HG03095 (cell line): ENCODE results near the gene HPCAL4.

Source experiments
- ATAC-seq: cut with Tn5 transposase; IDR thresholded peaks from one replicate; pipeline ENCODE4 v1.9.1; 2021; ENCODE audit warnings: moderate library complexity; ENCODE audit not compliant: unreplicated experiment

HPCAL4 gene

DNA sequence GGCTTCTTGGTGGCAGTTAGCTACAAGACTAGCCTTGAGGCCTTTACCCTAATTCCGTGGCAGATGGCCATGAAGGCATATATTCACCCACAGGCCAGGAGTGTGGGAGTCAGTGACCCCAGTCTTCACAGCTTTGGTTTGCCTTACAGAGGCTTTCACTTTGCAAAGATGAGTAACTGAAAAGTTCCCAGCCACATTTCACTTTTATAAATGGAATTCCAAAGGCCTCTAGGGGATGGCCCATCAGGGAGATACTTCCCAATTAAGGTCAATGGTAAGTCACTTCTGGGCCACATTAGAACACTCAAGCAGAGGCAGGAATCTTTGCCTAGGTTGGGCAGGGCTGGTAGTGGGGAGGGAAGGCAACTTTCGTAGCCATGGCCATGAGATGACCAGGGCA lies 38.7 kb downstream of the HPCAL4 start:
- ATAC-seq: no peak

DNA sequence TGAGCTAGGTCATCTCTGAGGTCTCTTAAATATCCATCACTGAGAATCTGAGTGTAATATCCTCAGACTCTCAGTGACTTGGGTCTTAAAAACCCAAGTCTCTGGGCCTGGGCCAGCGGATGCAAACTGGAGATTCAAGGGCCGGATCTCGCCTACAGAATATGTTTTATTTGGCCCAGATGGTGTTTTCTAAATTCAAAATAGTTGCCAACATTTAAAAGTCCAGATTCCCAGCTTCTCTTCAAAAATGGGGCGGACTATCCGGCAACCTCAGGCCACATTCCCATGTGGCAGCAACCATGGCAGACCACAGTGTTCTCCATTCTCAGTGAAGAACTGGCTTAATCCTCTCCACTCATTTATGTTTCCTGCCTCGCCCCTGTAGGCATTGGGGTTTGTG lies 39.1 kb downstream of the HPCAL4 start:
- no peak for ATAC-seq

DNA sequence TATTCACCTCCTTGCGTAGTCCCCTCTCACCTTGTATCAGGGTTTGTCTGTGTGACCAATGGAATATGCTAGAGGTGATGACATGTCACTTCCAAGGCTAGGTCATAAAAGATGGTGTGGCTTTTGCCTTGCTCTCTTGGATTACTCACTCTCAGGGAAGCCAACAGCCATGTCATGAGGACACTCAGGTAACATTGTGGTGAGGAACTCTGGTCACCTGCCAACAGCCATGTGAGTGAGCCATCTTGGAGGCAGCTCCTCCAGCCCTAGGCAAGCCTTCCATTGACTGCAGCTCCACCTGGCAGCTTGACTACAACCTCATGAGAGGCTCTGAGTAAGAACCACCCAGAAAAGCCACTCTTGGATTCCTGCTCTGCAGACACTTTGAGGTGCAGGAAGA lies 40.8 kb downstream of the HPCAL4 start:
- ATAC-seq: no peak

DNA sequence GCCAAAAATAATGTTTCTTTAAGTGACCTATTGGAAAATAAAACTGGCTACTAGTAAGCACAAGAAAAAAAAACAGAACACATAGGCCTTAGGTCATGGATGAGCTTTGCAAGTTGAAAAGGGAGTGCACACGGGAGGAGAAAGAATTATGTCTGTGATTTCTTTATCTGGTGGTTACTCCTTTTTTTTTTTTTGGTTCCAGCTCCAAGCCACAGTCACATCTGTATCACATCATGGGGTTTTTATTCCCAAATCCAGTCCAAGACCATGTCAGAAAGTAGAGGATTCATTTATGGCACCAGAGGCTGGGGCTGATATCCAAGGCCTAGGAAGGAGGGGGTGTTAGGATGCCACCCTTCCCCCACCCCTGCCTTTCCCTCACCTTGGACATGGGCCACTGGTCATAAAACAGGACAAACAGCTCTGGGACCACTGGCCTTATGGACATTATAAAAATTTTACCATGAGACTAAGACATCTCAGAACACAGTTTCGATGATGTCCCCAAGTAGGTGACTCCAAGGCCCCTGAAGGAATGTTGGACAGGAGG lies 41.5 kb downstream of the HPCAL4 start:
- no peak for ATAC-seq

DNA sequence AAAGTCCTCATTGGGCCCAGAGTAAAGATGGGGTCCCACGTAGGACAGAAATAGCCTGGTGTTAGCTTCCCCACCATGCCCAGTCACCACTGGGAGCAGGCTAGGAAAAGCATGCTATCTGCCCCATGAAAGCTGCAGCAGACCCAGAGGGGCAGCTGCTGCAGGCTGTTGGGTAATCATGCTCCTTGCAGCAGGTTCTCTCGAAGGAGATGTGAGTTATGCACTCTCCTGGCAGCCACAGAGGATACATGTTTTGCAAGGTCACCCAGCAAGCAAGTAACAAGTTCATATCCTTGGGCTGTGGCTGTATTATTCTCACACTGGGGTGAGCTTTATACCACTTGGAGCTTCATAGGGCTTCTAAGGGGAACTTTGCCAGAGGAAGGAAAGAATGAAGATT lies 42.7 kb downstream of the HPCAL4 start:
- no peak for ATAC-seq

DNA sequence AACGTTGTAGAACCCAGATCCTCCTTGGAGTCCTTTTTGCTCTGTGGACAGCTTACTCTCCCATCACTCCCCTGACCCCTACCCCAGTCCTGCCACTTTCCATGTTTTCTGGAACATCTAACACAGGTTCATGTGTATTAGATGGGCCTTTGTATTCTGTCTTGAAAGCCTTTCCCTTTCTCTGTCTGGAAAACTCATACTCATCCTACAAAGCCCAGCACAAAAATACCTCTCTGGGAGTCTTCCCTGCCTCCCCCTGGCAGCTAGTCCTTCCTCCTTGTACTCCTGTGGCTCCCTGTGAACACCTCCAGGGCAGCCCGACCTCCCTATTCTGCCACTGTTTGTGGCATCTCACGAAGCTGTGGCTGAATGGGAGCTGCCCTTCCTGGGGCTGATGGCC lies 44.0 kb downstream of the HPCAL4 start:
- ATAC-seq: no peak

DNA sequence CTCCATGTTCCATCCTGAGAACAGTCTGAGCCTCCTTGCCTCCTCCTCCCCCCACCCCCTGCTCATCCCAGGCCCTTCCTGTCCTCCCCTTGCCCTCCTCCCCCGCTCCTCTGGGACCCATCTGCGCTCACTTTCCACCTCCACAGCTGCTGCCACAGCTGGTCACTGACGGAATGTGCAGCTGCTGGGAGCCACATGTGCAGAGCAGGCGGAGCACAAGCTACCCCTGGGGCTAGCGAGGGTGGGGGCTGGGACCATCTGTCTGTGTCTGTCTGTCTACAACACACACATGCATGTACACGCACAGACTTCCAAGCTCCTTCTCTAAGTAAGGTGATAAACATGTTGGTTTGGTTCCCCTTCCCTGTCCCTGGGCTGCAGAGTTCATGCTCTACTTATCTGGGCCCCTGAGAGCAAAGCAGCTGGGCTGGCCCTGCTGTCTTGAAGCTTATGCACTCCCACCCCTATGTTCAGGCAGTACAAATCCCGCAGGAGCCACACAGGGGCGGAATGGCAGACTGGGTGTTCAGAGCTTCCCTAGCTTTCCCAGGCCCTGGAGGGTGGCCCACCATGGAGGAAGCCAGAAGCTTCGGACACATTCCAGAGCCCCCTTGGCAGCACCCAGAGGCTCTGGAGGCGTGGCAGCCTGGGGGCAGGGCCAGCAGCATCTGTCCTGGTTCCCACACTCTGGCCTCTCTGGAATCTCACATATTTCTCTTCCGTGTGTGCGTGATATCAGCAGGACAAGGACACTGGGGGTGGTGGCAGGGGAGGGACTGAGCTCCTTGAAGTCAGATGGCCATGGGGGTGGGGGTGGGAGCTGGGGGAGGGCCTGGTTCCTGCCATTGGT lies 44.8 kb downstream of the HPCAL4 start:
- ATAC-seq: no peak

DNA sequence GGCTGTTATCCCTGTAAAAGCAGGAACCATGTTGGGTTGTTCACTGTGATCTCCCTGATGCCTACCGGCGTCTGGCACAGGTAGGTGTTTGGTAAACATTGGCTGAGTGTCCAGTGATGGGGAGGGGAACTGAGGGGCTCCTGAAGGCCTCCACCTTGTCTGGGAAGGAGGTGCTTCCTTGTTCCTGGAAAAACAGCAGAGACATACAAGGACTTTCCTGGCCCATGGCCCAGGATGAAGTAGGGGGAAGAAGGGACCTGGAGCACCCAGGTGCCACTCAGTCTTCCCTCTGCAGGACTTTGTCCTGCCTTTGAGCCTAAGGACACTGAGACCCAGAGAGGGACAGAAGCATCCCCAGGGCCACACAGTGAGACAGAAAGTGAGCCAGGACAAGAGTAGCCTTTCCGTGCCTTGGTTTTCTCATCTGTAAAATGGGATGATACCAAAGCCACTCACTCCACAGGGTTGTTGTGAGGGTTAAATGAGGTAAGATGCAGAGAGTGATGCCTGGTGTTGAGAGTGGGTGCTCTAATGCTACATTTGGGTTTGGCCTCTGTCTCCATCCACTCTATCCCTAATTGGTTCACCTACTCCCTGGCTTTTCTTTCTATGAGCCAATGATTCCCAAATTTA lies 45.7 kb downstream of the HPCAL4 start:
- no peak for ATAC-seq

DNA sequence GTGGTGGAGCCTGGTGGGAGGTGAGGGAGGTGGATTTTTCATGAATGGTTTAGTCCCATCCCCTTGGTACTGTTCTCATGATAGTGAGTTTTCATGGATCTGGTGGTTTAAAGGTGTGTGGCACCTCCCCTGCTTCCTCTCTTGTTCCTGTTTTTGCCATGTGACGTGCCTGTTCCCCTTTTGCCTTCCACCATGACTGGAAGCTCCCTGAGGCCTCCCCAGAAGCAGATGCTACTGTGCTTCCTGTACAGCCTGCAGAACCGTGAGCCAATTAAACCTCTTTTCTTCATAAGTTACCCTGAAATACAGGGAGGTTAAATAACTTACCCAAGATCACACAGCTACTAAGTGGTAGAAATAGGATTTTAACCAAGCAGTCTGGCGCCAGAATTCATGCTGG lies 47.5 kb downstream of the HPCAL4 start:
- ATAC-seq: no peak

DNA sequence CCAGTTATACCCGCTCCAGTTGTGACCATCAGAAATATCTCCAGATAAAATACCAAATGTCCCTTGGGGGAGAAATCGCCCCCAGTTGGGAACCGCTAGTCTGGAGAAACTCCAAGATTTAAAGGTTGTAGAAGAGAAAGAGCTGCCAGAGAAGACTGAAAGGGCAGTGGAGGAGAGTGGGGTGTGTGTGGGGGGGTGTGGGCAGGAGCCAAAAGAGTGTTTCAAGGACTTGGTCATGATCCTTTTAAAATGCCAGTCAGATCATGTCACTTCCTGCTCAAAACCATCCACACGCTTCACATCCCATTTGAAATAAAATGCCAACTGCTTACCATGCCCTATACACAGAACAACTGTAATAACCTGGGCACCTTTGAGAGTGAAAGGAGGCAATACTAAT lies 48.4 kb downstream of the HPCAL4 start:
- ATAC-seq: no peak

DNA sequence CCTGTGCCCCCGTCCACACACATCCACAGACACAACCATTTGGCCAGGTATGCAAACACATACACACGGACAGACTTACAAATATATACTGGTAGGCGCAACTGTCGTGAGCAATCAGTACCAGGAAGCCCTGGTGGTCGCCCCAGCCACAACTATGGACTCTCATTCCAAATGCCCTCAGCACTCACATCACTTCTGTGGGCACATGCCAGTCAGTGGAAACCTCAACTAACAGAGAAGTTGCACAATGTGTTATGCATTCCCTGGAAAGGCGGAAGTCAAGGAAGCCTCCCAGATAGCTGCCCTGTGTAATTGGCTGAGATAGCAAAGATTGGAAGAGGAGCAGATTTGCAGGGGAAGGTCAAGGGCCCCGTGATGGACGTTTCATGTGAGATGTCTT lies 50.4 kb downstream of the HPCAL4 start:
- no peak for ATAC-seq

DNA sequence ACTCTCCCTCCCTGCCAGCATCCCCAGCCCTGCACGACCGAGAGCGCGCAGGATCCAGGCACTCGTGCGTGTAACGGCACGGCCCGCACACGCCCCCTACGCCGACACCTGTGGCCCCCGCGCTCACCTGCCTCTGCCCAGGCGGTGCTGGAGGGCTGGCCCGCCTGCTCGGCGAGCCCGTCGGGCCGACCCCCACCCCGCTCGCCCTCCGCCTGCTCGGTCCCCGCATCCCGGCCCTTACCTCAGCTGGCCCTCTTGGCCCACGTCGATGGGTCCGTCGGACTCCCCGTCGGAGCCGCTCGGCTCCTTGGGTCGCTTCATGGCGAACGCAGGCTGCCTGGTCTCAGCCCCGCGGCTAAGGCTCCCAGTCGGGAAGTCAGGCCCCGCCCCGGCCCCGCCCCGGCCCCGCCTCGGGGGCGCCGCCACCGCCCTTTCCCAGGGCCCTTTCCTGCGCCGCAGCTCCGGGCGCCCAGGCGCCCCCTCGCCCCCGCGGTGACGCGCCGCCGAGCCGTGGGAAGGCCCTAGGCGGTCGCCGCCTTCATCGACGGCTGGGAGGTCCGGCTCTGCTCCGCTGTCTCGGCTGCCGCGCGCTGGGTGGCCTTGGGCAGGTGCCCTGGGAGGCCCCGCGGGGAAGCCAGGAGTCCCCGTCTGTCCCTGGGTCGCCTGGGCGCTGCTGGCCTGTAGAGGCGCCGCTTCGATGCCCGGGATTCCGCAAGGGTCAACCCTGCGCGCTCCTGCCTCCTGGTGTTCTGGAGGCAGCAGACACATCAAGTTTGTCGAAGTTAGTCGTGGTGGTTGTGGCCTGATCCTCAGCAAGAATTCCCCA lies 51.7 kb downstream of the HPCAL4 start, which contains the start of gene HEYL:
Gene HEYL, minus strand, starts transcription at position 339 of the 826 bp plus-strand sequence. Its CDS starts 18 bp downstream, at position 321.
- ATAC-seq: no peak

DNA sequence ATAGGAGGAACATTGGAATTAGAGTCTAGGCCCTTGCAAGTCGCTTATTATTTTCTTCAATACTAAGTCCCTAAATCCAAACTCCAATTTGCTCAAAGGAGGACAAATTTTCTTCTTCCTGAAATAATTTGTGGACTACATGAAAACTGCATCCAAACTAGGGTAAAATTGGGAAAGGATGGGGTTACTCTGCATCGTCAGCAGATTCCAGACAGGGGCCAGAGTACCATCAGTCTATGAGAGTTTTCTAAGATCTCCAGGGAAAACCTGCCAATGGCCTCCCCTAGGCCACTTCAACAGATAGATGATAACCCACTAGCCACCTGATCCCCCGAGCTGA lies 52.3 kb downstream of the HPCAL4 start:
- ATAC-seq: no peak

DNA sequence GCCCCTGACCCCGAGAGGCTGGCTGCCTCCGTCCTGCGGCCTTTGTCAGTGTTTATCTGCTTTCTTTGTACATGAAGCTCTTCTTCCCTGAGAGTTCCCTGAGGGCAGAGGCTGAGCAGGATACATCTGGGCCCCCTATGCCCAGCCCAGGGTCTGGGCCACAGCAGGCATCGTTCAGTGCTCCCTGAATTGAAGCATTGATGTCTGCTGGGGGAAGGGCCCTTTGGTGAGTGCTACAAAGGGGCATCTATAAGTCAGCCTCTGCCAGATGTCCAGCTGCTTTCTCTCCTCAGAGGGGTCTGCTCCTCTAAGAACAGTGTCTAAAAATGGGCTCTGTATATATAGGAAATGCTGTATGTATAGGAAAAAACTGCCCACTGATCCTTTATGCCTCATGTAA lies 53.9 kb downstream of the HPCAL4 start:
- ATAC-seq: no peak

DNA sequence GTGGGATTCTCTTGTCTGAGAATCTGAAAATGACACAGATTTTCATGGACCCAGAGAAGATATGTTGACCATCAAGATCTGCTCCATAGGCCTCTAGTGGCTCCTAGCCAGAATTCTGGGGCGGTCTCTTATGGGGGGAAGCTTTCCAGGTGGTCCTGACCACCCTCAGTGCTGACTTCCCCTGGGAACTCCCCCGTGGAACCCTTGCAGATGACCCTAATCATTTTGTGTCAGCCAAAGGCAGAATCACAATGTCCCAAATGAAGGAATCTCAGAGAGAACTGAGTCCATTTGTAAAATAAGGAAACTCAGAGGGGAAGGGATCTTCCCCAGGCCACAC lies 55.4 kb downstream of the HPCAL4 start:
- no peak for ATAC-seq

DNA sequence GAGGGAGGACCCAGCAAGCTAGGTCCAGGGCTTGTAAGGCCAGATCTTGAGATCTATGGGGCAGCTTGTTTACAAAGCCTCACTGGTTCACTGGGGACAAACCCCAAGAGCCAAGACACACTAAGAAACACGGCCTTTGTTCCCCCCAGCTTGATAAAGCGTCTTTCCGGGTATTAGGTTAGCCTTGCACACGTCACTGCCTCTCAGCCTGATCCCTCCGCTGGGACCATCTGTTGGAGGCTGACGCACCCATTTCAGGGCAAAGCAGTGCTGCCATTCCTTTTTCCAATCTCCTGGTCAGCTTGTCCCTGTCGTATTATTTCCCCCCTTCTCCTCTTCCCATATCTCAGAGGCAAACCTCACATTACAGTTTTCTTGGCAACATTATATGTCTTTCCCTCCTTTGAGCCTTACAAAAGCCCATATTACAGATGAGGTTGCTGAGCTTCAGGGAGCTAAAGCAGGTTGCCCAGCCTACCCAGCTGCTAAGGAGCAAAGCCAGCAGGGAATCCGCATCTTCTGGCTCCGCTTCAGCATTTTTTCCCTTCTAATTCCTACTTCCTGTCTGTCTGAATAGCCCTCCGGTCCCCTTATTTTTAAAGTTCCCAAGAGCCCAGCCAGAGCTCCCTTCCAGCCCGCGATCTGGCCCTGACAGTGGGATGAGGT lies 55.9 kb downstream of the HPCAL4 start:
- no peak for ATAC-seq

DNA sequence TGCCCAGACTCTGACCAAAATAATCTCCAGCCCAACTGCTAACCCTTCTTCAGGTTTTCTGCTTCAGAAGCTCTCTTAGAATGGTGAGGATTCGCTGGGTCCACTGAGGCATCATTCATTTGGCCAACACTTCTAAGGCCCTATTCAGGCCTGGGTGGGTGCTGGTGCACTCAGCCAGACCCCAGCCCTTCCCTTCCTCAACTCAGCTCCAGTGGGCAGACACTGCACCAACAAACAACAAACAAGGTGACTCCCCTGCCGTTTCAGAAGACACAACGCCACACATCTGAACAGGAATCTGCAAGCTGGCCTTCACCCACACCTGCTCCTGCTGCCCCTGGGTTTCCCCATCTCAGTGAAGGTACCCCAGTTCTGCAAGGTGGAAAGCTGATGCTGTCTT lies 57.8 kb downstream of the HPCAL4 start:
- ATAC-seq: no peak

DNA sequence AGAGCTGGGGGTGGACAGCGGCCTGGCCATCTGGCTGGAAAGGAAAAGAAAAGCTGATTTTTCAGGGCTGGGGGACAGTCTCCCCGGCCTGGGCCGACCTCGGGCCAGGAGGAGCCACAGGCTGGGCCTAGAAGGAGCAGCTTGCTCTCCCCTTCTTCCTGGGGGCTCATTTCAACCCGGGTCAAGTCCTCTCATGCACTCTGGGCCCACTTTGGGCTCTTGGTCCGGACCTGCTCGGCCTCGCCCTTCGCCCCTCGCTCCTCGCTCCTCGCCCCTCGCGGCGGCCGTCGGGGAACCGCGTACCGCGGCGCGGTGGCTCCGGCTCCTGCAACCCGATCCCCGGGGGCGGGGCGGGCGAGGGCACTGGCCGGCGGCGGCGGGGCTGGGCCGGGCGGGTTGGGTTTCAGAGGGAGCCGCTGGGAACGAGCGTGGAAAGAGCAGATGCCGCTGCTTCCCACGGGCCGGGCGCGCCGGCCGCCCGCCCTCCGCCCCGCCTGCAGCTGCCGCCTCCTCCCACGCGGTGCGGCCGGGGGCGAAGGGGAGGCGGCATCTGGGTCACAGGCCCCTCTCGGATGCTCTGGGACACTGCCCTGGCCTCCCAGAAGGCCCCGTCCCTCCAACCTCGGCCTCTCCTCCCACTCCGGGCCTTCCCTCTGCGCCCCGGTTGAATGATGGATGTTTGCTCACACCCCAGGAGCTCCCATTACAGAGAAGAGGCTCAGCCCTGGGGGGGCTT lies 58.4 kb downstream of the HPCAL4 start:
- ATAC-seq: no peak

DNA sequence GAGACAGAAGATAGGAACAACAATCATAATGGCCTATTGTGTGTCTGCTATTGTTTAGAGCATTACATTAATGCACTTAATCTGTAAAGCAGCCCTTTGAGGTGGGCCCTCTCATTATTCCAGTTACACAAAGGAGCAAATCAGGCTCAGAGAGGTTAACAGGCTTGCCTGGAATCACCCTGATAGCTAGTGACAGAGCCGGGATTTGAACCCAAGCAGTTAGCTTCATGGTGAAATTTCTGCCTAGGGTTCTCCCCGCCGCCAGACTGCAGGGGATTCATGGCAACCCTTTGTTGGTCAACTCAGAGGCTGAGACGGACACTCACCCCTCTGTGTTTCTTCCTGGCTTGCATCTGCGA lies 58.9 kb downstream of the HPCAL4 start:
- ATAC-seq: no peak
